Lower leg skin (tissue), 3 donors: ENCODE data around the gene FEZF1.

Experiments
- CTCF ChIP-seq, 3 donors: fragments of 450-650 bp; IDR thresholded peaks; one replicate each; pipeline ENCODE4 v1.5.1; 2016; ENCODE audit warnings: antibody characterized with exemption in 3 of 3, mild to moderate bottlenecking in 3 of 3, moderate library complexity in 2 of 3
- POLR2A ChIP-seq, 2 donors: fragments of 450-650 bp; IDR thresholded peaks; one replicate each; pipeline ENCODE4 v1.6.1; 2016 to 2017; ENCODE audit warnings: antibody characterized with exemption in 2 of 2, mild to moderate bottlenecking in 1 of 2, moderate library complexity in 1 of 2

GRCh38 chr7:122262246-122262645 lies 42.3 kb downstream of the FEZF1 start:
- TF ChIP-seq CTCF (IDR thresholded peaks at IDR 0.05), result no peak
- no peak for TF ChIP-seq POLR2A (IDR thresholded peaks at IDR 0.05)
